MCF 10A (cell line): ENCODE data around the gene PALMD. TPM values are rescaled to one million over a fixed set of nuclear protein-coding genes. Genes with fewer than 3 reads are reported as not detected.

Experiments used
- BruUV-seq: library from RNA; stranded (reverse); fragments of 400-500 nt; replicated peaks from 2 replicates; lab custom pipeline; 2021; lab: Mats Ljungman, UMichigan
- CTCF ChIA-PET: fragments of 300-600 bp; sonication (Branson Sonifier 250); formaldehyde crosslinking; extraction: SDS; loops from one replicate; lab custom pipeline; 2021; ENCODE audit warnings: antibody characterized with exemption, inconsistent platforms; lab: Yijun Ruan, JAX
- POLR2A ChIA-PET: fragments of 300-600, 350-650 bp; sonication (Branson Sonifier 250); formaldehyde crosslinking; extraction: SDS; loops from one replicate; lab custom pipeline; 2020; ENCODE audit warnings: antibody characterized with exemption, inconsistent platforms; lab: Yijun Ruan, JAX
- DNase-seq: peaks from one replicate; pipeline ENCODE4 v3.0.0-alpha.2; 2018; ENCODE audit not compliant: unreplicated experiment
- H3K27ac Mint-ChIP-seq: one replicate; pipeline ENCODE4 v1.8.0; 2022; ENCODE audit warnings: mild to moderate bottlenecking, low read depth, mixed read lengths; ENCODE audit not compliant: unreplicated experiment
- H3K27me3 Mint-ChIP-seq: one replicate; pipeline ENCODE4 v1.8.0; 2022; ENCODE audit warnings: mixed read lengths; ENCODE audit not compliant: insufficient read depth, unreplicated experiment
- H3K36me3 Mint-ChIP-seq: one replicate; pipeline ENCODE4 v1.8.0; 2022; ENCODE audit warnings: mild to moderate bottlenecking, moderate library complexity, mixed read lengths; ENCODE audit not compliant: insufficient read depth, unreplicated experiment
- H3K4me1 Mint-ChIP-seq: one replicate; pipeline ENCODE4 v1.8.0; 2022; ENCODE audit warnings: mixed read lengths; ENCODE audit not compliant: insufficient read depth, unreplicated experiment
- H3K4me3 Mint-ChIP-seq: one replicate; pipeline ENCODE4 v1.8.0; 2022; ENCODE audit warnings: mild to moderate bottlenecking, moderate library complexity, mixed read lengths; ENCODE audit not compliant: unreplicated experiment
- H3K9me3 Mint-ChIP-seq: one replicate; pipeline ENCODE4 v1.8.0; 2022; ENCODE audit warnings: mixed read lengths; ENCODE audit not compliant: unreplicated experiment
- CTCF ChIP-seq: fragments of 200-600 bp; IDR thresholded peaks from one replicate; pipeline ENCODE4 v1.8.0; 2022; ENCODE audit warnings: antibody characterized with exemption, mild to moderate bottlenecking; ENCODE audit not compliant: unreplicated experiment
- intact Hi-C: fragments of 100-400 bp; cut with micrococcal nuclease; formaldehyde crosslinking; loops from 2 replicates; pipeline ENCODE4 v1.14.1; 2022
- total RNA-seq: library from RNA; stranded (reverse); gene quantifications from 2 replicates; pipeline ENCODE4 v1.2.3, GENCODE V29; 2022

Gene PALMD
- total RNA-seq, 1 experiment from 2014 or later: 0.33 TPM

GRCh38 chr1:99603699-99604560 is 42.0 kb upstream of the PALMD start:
- DNase-seq: no peak
- Mint-ChIP-seq H3K27ac (peak overlapping the region; percentile 44), H3K36me3 (no peaks in the 10 kb centered on the region), H3K4me3 (no peak overlapping the region), H3K4me1 (peaks cover 11% of the 10 kb centered on the region), H3K9me3 (no peaks in the 10 kb centered on the region), H3K27me3 (no peaks in the 10 kb centered on the region)
- ChIA-PET POLR2A (interaction anchor here (0.8 kb wide), 1 partner anchor 19 kb away, joined by 3 read pairs; no protein-coding TSS in a partner anchor), CTCF (no interaction called here)
- intact Hi-C loops: no loop called here
- no TSS peak for BruUV-seq
- no peak for TF ChIP-seq CTCF

DNA sequence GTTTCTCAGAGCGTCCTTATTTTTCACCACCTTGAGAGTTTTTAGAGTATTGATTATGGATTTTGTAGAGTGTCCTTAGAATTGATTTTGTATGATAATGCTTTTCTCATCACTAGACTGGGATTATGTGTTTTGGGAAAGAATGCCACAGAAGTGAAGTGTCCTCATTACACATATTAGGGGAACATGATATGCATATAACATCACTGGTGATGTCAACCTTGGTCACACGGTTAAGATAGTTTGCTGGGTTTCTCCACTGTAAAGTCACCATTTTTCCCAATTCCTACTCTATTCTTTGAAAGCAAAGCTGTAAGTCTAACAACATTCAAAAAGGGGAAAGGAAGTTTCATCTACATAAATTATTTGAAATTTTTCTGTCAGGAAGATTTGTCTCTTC is 39.6 kb upstream of the PALMD start:
- no peaks in the 10 kb centered on the region for H3K4me1 Mint-ChIP-seq
- DNase-seq: no peak
- no peak overlapping the region for H3K27ac Mint-ChIP-seq
- no peak overlapping the region for H3K4me3 Mint-ChIP-seq
- H3K9me3 Mint-ChIP-seq: no peaks in the 10 kb centered on the region
- no peaks in the 10 kb centered on the region for H3K36me3 Mint-ChIP-seq
- CTCF ChIA-PET: no interaction called here
- TF ChIP-seq CTCF: no peak
- intact Hi-C loops: no loop called here
- BruUV-seq: no TSS peak
- POLR2A ChIA-PET: interaction anchor here (0.7 kb wide), 1 partner anchor 41 kb away, joined by 3 read pairs; no protein-coding TSS in a partner anchor
- H3K27me3 Mint-ChIP-seq: no peaks in the 10 kb centered on the region

GRCh38 chr1:99607590-99607989 is 38.3 kb upstream of the PALMD start:
- intact Hi-C loops: no loop called here
- BruUV-seq: no TSS peak
- CTCF ChIA-PET: interaction anchor here (0.7 kb wide), 1 partner anchor 121 kb away, joined by 3 read pairs; no protein-coding TSS in a partner anchor
- Mint-ChIP-seq H3K27ac (no peak overlapping the region), H3K36me3 (no peaks in the 10 kb centered on the region), H3K4me1 (no peaks in the 10 kb centered on the region), H3K27me3 (no peaks in the 10 kb centered on the region), H3K9me3 (no peaks in the 10 kb centered on the region), H3K4me3 (no peak overlapping the region)
- DNase-seq: no peak
- TF ChIP-seq CTCF: no peak
- POLR2A ChIA-PET: no interaction called here

DNA sequence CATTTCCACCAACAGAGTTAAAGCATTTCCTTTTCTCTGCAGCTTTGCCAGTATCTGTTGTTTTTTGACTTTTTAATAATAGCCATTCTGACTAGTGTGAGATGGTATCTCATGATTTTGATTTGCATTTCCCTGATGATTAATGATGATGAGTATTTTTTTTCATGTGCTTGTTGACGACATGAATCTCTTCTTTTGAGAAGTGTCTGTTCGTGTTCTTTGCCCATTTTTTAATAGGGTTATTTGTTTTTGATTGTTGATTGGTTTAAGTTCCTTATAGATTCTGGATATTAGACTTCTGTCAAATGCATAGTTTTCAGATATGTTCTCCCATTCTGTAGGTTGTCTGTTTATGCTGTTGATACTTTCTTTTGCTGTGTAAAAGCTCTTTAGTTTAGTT is 37.9 kb upstream of the PALMD start:
- ChIA-PET CTCF (no interaction called here), POLR2A (interaction anchor here (0.9 kb wide), 1 partner anchor 13 kb away, joined by 4 read pairs; no protein-coding TSS in a partner anchor)
- no TSS peak for BruUV-seq
- DNase-seq: no peak
- no peaks in the 10 kb centered on the region for H3K27me3 Mint-ChIP-seq
- no peaks in the 10 kb centered on the region for H3K4me1 Mint-ChIP-seq
- H3K36me3 Mint-ChIP-seq: no peaks in the 10 kb centered on the region
- no peak overlapping the region for H3K27ac Mint-ChIP-seq
- intact Hi-C loops: no loop called here
- H3K9me3 Mint-ChIP-seq: no peaks in the 10 kb centered on the region
- H3K4me3 Mint-ChIP-seq: no peak overlapping the region
- no peak for TF ChIP-seq CTCF
